SK-N-SH (cell line): Measurements from ENCODE around the gene DDA1. TPM values are rescaled to one million over a fixed set of nuclear protein-coding genes. Genes with fewer than 3 reads are reported as not detected.
A peak's percentile ranks its signal among the peaks of the same experiment; 100 is the strongest.

Experiments used
- CTCF ChIA-PET: fragments of 300-600, 350-600 bp; formaldehyde crosslinking; extraction: SDS; loops from one replicate; lab custom pipeline; 2021; lab: Yijun Ruan, JAX
- POLR2A ChIA-PET: fragments of 350-600 bp; sonication (Branson Sonifier 250); formaldehyde crosslinking; extraction: SDS; loops from one replicate; lab custom pipeline; 2020; ENCODE audit warnings: antibody characterized with exemption, inconsistent platforms; lab: Yijun Ruan, JAX
- DNase-seq: peaks from one replicate; pipeline ENCODE4 v3.0.0; 2012
- H2AFZ ChIP-seq: fragments of 200-600 bp; sonication (generic); 2 replicates; pipeline ENCODE4 v1.8.1; 2016; ENCODE audit warnings: antibody characterized with exemption, mild to moderate bottlenecking, low read depth
- H3F3A ChIP-seq: fragments of 200-600 bp; sonication (generic); replicated peaks from 2 replicates; pipeline ENCODE3; 2016; ENCODE audit warnings: antibody characterized with exemption, mild to moderate bottlenecking; ENCODE audit not compliant: insufficient read depth
- H3K27ac ChIP-seq, 2 experiments: fragments of 200-500 bp in 1 of 2; fragments of 200-600 bp in 1 of 2; sonication (Bioruptor generic) in 1 of 2; sonication (generic), shearing (Covaris generic) in 1 of 2; 2 replicates each; pipeline versions ENCODE4 v1.5.1 to v1.6.1; 2014 to 2016; ENCODE audit warnings: low read depth in 2 of 2, inconsistent platforms in 1 of 2, low read length in 1 of 2, mild to moderate bottlenecking in 1 of 2, mixed read lengths in 1 of 2
- H3K27me3 ChIP-seq: fragments of 200-600 bp; sonication (generic), shearing (Covaris generic); 2 replicates; pipeline ENCODE4 v1.6.1; 2016; ENCODE audit warnings: mixed run types; ENCODE audit not compliant: insufficient read depth
- H3K36me3 ChIP-seq, 2 experiments: fragments of 200-500 bp in 1 of 2; fragments of 200-600 bp in 1 of 2; sonication (Bioruptor generic) in 1 of 2; sonication (generic) in 1 of 2; replicated peaks in 1 of 2; 2 replicates each; pipeline versions ENCODE3 to v1.5.1; 2014 to 2016; ENCODE audit warnings: low read length in 1 of 2, mild to moderate bottlenecking in 1 of 2; ENCODE audit not compliant: insufficient read depth in 2 of 2, control insufficient read depth in 1 of 2
- H3K4me1 ChIP-seq, 2 experiments: fragments of 200-500 bp in 1 of 2; fragments of 200-600 bp in 1 of 2; sonication (Bioruptor generic) in 1 of 2; sonication (generic), shearing (Covaris generic) in 1 of 2; 2 replicates each; pipeline versions ENCODE4 v1.5.1 to v1.6.1; 2014 to 2016; ENCODE audit warnings: low read depth in 1 of 2, low read length in 1 of 2, mixed run types in 1 of 2; ENCODE audit not compliant: insufficient read depth in 2 of 2, control insufficient read depth in 1 of 2
- H3K4me2 ChIP-seq: fragments of 200-600 bp; sonication (generic), shearing (Covaris generic); 2 replicates; pipeline ENCODE4 v1.6.1; 2017; ENCODE audit warnings: mixed run types
- H3K4me3 ChIP-seq, 2 experiments: fragments of 200-500 bp in 1 of 2; fragments of 200-600 bp in 1 of 2; sonication (Bioruptor generic) in 1 of 2; sonication (generic), shearing (Covaris generic) in 1 of 2; 2 replicates each; pipeline versions ENCODE4 v1.5.1 to v1.8.1; 2014 to 2016; ENCODE audit warnings: low read depth in 2 of 2, inconsistent platforms in 1 of 2, low read length in 1 of 2, mild to moderate bottlenecking in 1 of 2, mixed read lengths in 1 of 2, moderate library complexity in 1 of 2
- H3K79me2 ChIP-seq: fragments of 200-600 bp; sonication (generic); 2 replicates; pipeline ENCODE4 v1.8.1; 2017; ENCODE audit warnings: mild to moderate bottlenecking; ENCODE audit not compliant: insufficient read depth
- H3K9ac ChIP-seq: fragments of 200-600 bp; sonication (generic); 2 replicates; pipeline ENCODE4 v1.6.1; 2017; ENCODE audit warnings: mixed run types
- H3K9me2 ChIP-seq: fragments of 200-600 bp; sonication (generic); 2 replicates; pipeline ENCODE4 v1.6.1; 2017; ENCODE audit warnings: mixed run types
- H3K9me3 ChIP-seq: fragments of 200-600 bp; sonication (generic); 2 replicates; pipeline ENCODE4 v1.6.1; 2017; ENCODE audit warnings: mixed run types, mild to moderate bottlenecking, moderate library complexity
- H4K20me1 ChIP-seq: fragments of 200-600 bp; sonication (generic); 2 replicates; pipeline ENCODE4 v1.6.1; 2017; ENCODE audit warnings: mild to moderate bottlenecking, mixed run types; ENCODE audit not compliant: insufficient read depth
- FOXM1 ChIP-seq: IDR thresholded peaks from 2 replicates; pipeline ENCODE4 v1.4.0; 2012; ENCODE audit warnings: low read depth, mild to moderate bottlenecking
- GATA2 ChIP-seq: sonication (generic); formaldehyde crosslinking; IDR thresholded peaks from 2 replicates; pipeline ENCODE4 v1.5.0; 2020; ENCODE audit warnings: mild to moderate bottlenecking, missing genetic modification reagents
- JUND ChIP-seq: IDR thresholded peaks from 2 replicates; pipeline ENCODE4 v1.4.0; 2012
- MXI1 ChIP-seq: IDR thresholded peaks from 2 replicates; pipeline ENCODE4 v1.6.1; 2012; ENCODE audit warnings: mild to moderate bottlenecking, low read depth, low read length, improper control_type of control experiment
- NFIC ChIP-seq: IDR thresholded peaks from 2 replicates; pipeline ENCODE4 v1.4.0; 2012; ENCODE audit warnings: borderline replicate concordance
- PBX3 ChIP-seq: IDR thresholded peaks from 2 replicates; pipeline ENCODE4; 2012
- POLR2AphosphoS5 ChIP-seq: IDR thresholded peaks from 2 replicates; pipeline ENCODE4 v1.6.1; 2012; ENCODE audit warnings: low read depth, low read length
- RAD21 ChIP-seq: IDR thresholded peaks from 2 replicates; pipeline ENCODE4 v1.6.1; 2012; ENCODE audit warnings: mild to moderate bottlenecking, low read length
- REST ChIP-seq: IDR thresholded peaks from 2 replicates; pipeline ENCODE4 v1.6.1; 2012; ENCODE audit warnings: mild to moderate bottlenecking, low read depth, low read length, moderate library complexity
- RFX5 ChIP-seq: IDR thresholded peaks from 2 replicates; pipeline ENCODE4 v1.6.1; 2012; ENCODE audit warnings: mild to moderate bottlenecking, improper control_type of control experiment, low read length
- SMC3 ChIP-seq: IDR thresholded peaks from 2 replicates; pipeline ENCODE4 v1.6.1; 2012; ENCODE audit warnings: low read depth, low read length, improper control_type of control experiment
- TCF12 ChIP-seq: IDR thresholded peaks from 2 replicates; pipeline ENCODE4 v1.4.0; 2012
- WGBS: methylation state at CpG from one replicate; pipeline ENCODE4 v1.1.6; 2017; ENCODE audit warnings: low lambda C conversion rate; 5-methylcytosine and 5-hydroxymethylcytosine counted together
- polyA plus RNA-seq, 3 experiments: library from polyadenylated mRNA; depleted of rRNA; stranded (reverse); fragments of >200 nt; gene quantifications; 2 replicates each; pipeline ENCODE4 v1.2.3, GENCODE V29; 2012
- TF ChIP-seq, protein P1 (sequence below): fragments of 200-600 bp; sonication (generic); IDR thresholded peaks from 2 replicates; pipeline ENCODE4 v1.6.1; 2017; ENCODE audit warnings: antibody characterized with exemption, mild to moderate bottlenecking, moderate library complexity
- TF ChIP-seq, protein P2 (sequence below): IDR thresholded peaks from 2 replicates; pipeline ENCODE4 v1.4.0; 2012; ENCODE audit warnings: low read depth, borderline replicate concordance
- TF ChIP-seq, protein P3 (sequence below): IDR thresholded peaks from 2 replicates; pipeline ENCODE4 v1.4.0; 2012; ENCODE audit warnings: low read depth, borderline replicate concordance

Gene DDA1
- polyA plus RNA-seq, 1 of the 3 experiments (the other 2 are of a cell fraction), result 135 TPM

- peak; percentile 39 for DNase-seq
- no peaks in the 10 kb centered on the region for H3K9me3 ChIP-seq
- H3K36me3 ChIP-seq, result peaks cover 0 to 3% of the 10 kb centered on the region in 2 experiments
- no peak overlapping the region for H3K4me2 ChIP-seq
- TF ChIP-seq RAD21 (0 out of 2 replicates have a peak, but pooled peaks have one; percentile 15), TCF12 (no peak)
- TF ChIP-seq, protein P1, sequence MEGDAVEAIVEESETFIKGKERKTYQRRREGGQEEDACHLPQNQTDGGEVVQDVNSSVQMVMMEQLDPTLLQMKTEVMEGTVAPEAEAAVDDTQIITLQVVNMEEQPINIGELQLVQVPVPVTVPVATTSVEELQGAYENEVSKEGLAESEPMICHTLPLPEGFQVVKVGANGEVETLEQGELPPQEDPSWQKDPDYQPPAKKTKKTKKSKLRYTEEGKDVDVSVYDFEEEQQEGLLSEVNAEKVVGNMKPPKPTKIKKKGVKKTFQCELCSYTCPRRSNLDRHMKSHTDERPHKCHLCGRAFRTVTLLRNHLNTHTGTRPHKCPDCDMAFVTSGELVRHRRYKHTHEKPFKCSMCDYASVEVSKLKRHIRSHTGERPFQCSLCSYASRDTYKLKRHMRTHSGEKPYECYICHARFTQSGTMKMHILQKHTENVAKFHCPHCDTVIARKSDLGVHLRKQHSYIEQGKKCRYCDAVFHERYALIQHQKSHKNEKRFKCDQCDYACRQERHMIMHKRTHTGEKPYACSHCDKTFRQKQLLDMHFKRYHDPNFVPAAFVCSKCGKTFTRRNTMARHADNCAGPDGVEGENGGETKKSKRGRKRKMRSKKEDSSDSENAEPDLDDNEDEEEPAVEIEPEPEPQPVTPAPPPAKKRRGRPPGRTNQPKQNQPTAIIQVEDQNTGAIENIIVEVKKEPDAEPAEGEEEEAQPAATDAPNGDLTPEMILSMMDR, result peak; percentile 26; the same call in 1 of the 2 replicates
- TF ChIP-seq, all 33 proteins: peak for 2
- Histone ChIP-seq H3K27ac (no peak overlapping the region), H3K9ac (no peak overlapping the region), H4K20me1 (no peaks in the 10 kb centered on the region), H2AFZ (no peak overlapping the region), H3K79me2 (peaks cover 6% of the 10 kb centered on the region; the same call in 1 of the 2 replicates), H3K9me2 (no peaks in the 10 kb centered on the region), H3K27me3 (no peaks in the 10 kb centered on the region), H3F3A (peaks cover 17% of the 10 kb centered on the region), H3K4me3 (no peak overlapping the region), H3K4me1 (peaks cover 0 to 5% of the 10 kb centered on the region in 2 experiments; a peak in 1 of 4 replicates)
- ChIA-PET CTCF (interaction anchor here (0.9 to 1.2 kb wide), 2 partner anchors 10 to 36 kb away, joined by 3 to 4 read pairs; partner anchors contain the start of gene MRPL34), POLR2A (no interaction called here)
- 50% methylated on average over 4 of the region's 4 CpGs for WGBS
Observed at GRCh38 chr19:17296273-17296672, 13.1 kb upstream of the DDA1 start.

DNA sequence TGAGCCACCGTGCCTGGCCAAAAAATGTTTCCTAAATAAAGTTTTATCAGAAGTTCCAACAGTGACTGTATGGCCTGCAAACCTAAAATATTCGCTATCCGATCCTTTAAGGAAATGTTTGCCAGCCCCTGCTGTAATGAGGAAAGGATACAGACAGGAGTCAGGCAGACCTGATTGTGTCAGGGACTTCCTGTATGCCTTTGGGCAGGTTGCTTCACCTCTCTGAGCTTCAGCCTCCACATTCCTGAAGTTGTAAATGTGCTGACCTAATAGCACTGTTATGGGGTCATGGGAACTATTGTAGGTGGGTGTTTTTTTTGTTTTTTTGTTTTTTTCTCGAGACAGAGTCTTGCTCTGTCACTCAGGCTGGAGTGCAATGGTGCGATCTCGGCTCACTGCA, 12.4 kb upstream of the DDA1 start:
- Histone ChIP-seq H3F3A (peaks cover 17% of the 10 kb centered on the region), H2AFZ (no peak overlapping the region), H3K4me2 (no peak overlapping the region), H4K20me1 (no peaks in the 10 kb centered on the region), H3K27me3 (no peaks in the 10 kb centered on the region), H3K4me3 (no peak overlapping the region), H3K9ac (no peak overlapping the region), H3K27ac (no peak overlapping the region), H3K9me3 (no peaks in the 10 kb centered on the region), H3K79me2 (peaks cover 6% of the 10 kb centered on the region; the same call in 1 of the 2 replicates), H3K36me3 (peaks cover 0 to 3% of the 10 kb centered on the region in 2 experiments), H3K4me1 (peaks cover 0 to 6% of the 10 kb centered on the region in 2 experiments; a peak in 1 of 4 replicates), H3K9me2 (no peaks in the 10 kb centered on the region)
- ChIA-PET POLR2A (no interaction called here), CTCF (interaction anchor here (0.5 to 1.5 kb wide), 3 partner anchors 8 to 89 kb away, joined by 3 to 4 read pairs (median 4); partner anchors contain the start of gene MRPL34)
- DNase-seq, result no peak
- TF ChIP-seq GATA2 (no peak), RFX5 (no peak), RAD21 (no peak), POLR2AphosphoS5 (no peak), JUND (no peak), REST (no peak), FOXM1 (no peak), PBX3 (no peak), SMC3 (no peak), NFIC (no peak), MXI1 (no peak)
- TF ChIP-seq, protein P2, sequence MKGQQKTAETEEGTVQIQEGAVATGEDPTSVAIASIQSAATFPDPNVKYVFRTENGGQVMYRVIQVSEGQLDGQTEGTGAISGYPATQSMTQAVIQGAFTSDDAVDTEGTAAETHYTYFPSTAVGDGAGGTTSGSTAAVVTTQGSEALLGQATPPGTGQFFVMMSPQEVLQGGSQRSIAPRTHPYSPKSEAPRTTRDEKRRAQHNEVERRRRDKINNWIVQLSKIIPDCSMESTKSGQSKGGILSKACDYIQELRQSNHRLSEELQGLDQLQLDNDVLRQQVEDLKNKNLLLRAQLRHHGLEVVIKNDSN, result no peak
- TF ChIP-seq, protein P1, result no peak
- TF ChIP-seq, protein P3, sequence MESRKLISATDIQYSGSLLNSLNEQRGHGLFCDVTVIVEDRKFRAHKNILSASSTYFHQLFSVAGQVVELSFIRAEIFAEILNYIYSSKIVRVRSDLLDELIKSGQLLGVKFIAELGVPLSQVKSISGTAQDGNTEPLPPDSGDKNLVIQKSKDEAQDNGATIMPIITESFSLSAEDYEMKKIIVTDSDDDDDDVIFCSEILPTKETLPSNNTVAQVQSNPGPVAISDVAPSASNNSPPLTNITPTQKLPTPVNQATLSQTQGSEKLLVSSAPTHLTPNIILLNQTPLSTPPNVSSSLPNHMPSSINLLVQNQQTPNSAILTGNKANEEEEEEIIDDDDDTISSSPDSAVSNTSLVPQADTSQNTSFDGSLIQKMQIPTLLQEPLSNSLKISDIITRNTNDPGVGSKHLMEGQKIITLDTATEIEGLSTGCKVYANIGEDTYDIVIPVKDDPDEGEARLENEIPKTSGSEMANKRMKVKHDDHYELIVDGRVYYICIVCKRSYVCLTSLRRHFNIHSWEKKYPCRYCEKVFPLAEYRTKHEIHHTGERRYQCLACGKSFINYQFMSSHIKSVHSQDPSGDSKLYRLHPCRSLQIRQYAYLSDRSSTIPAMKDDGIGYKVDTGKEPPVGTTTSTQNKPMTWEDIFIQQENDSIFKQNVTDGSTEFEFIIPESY, result no peak
- WGBS, result 95% methylated on average over 6 of the region's 6 CpGs
